AG09319 (cell line): ENCODE measurements around the gene TLCD4.

Experiments
- DNase-seq: peaks from one replicate; pipeline ENCODE4 v3.0.0-alpha.2; 2010; ENCODE audit warnings: low read depth; ENCODE audit errors: extremely low read depth
- CTCF ChIP-seq: IDR thresholded peaks from 2 replicates; pipeline ENCODE4 v1.5.1; 2011; ENCODE audit warnings: low read depth, mild to moderate bottlenecking, inconsistent platforms, low read length, moderate library complexity

TLCD4 gene

GRCh38 chr1:95115708-95116137, 1.4 kb upstream of the TLCD4 start:
- no peak for TF ChIP-seq CTCF
- no peak for DNase-seq

DNA sequence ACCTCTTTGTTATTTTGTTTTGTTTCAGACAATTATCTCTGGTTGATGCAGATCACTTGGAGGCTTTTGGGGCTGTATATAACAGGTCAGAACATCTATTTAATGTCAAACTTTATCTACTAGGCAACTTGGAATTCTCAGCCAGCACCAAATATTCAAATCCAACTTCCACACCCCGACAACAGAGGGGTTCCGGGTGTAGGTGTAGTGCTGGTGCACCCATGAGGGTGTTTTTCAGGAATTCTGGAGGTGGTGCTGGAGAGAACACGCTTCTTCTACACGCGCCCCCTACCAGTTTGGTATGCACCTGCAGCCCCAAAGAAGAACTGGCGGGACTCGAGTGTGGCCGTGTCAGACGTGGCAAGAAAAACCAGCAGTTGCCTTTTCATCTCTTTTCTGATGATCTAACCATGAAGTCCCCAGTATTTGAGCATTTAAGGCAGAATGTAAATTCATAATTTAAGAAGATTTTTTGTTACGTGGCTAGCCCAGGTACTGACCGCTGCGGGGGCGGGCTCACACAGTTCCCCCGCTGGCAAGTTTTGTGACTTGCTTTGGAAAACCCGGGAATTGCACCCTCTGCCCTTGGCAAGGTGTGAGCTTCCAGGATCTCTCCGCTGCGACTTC, 462 bp upstream of the TLCD4 start:
- no peak for DNase-seq

DNA sequence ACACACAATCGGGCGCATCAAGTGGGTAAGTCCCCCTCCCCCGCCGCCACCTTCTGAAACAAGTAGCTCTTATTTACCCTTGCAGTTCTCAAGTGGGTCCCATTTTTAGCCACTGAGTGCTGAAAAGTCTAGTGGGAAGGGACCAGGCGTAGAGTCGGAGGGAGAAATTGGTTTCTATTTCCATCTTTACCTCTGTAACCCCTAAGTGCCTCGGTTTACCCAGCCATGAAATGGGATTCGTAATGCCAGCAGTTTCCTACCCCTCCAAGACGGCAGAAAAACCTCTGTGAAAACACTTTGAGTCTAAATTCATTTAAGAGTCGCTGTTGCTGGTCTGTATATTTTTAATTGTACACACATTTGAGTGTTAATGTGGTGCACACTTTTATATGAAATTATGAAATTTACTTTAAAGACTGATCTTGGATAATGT, 928 bp downstream of the TLCD4 start:
- no peak for TF ChIP-seq CTCF
- no peak for DNase-seq

More for the DNA sequence above, 462 bp upstream of the TLCD4 start:
- peak; percentile 27 for TF ChIP-seq CTCF

GRCh38 chr1:95118710-95119109, 1.6 kb downstream of the TLCD4 start:
- DNase-seq: no peak
- no peak for TF ChIP-seq CTCF

DNA sequence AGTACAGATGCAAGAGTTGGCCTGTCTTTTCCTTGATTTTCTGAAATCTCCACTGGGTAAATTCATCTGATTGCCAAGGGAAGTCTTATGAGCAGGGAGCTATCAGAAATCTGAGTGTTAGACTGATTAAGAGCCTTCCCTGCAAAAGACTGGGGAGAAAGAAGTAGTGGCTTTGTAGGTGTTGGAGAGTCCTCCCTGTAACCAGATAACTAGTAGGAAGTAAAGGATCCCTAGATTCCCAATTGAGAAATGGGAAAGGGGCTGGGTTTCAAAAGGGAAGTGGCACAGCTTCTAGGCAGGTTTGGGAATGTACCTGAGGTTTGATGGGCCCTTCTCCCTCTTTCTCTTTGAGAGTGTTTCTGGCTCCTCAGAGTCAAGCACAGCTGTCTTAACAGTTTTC, 2.1 kb downstream of the TLCD4 start:
- no peak for DNase-seq
- TF ChIP-seq CTCF: no peak

DNA sequence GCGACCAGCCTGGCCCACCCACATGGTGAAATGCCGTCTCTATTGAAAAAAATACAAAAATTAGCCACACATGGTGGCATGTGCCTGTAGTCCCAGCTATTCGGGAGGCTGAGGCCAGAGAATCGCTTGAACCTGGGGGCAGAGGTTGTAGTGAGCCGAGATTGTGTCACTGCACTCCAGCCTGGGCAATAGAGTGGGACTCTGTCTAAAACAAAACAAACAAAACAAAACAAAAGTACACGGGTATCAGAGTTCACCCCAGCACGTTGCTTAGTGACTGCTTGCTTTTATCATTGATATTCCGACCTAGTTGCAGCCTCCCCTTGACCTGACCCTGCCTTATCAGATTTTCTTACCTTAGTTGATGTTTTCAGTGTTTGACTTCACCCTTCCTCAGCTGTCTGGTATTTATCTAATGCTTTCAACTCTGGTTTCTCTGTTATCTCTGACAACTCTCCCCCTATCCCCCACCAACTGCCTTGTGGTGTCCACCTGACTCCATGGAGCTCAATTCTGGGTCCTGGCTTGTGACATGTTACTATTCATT, 5.1 kb downstream of the TLCD4 start:
- TF ChIP-seq CTCF: no peak
- no peak for DNase-seq

- DNase-seq: no peak
- no peak for TF ChIP-seq CTCF
Measured at GRCh38 chr1:95124342-95124741, 7.2 kb downstream of the TLCD4 start.
